HG02870 (cell line): ENCODE data around the gene TP53I13.
"Not testable (repeated sequence)": the region's sequence is repeated elsewhere in the genome, so short reads cannot be mapped to it uniquely, and the experiment has no call there.

Source experiments
- ATAC-seq: cut with Tn5 transposase; IDR thresholded peaks from one replicate; pipeline ENCODE4 v1.9.1; 2021; ENCODE audit warnings: mild to moderate bottlenecking, moderate library complexity; ENCODE audit not compliant: unreplicated experiment

Gene TP53I13, protein sequence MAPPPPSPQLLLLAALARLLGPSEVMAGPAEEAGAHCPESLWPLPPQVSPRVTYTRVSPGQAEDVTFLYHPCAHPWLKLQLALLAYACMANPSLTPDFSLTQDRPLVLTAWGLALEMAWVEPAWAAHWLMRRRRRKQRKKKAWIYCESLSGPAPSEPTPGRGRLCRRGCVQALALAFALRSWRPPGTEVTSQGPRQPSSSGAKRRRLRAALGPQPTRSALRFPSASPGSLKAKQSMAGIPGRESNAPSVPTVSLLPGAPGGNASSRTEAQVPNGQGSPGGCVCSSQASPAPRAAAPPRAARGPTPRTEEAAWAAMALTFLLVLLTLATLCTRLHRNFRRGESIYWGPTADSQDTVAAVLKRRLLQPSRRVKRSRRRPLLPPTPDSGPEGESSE

GRCh38 chr17:29568331-29569244, at the start of gene TP53I13:
Gene TP53I13, plus strand, starts transcription at chr17:29568701. Its CDS starts 58 bp downstream, at chr17:29568759.
- peak; percentile 41 for ATAC-seq

- no peak for ATAC-seq
These were observed 43.8 kb upstream of the TP53I13 start for GRCh38 chr17:29524692-29525091.

DNA sequence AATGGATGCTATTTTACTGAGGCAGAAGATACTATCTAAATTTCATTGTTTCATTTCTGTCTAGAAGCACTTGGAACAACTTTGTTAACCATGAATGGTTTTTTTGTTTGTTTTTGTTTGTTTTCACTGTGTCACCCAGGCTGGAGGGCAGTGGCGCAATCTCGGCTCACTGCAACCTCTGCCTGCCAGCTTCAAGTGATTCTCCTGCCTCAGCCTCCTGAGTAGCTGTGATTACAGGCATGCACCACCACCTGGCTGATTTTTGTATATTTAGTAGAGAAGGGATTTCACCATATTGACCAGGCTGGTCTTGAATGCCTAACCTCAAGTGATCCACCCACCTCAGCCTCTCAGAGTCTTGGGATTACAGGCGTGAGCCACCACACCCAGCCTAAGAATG, 42.2 kb upstream of the TP53I13 start:
- ATAC-seq, result no peak

- ATAC-seq, result no peak
These were observed 34.5 kb upstream of the TP53I13 start for GRCh38 chr17:29533976-29534375.

GRCh38 chr17:29544066-29544465, 24.4 kb upstream of the TP53I13 start:
- ATAC-seq, result no peak

DNA sequence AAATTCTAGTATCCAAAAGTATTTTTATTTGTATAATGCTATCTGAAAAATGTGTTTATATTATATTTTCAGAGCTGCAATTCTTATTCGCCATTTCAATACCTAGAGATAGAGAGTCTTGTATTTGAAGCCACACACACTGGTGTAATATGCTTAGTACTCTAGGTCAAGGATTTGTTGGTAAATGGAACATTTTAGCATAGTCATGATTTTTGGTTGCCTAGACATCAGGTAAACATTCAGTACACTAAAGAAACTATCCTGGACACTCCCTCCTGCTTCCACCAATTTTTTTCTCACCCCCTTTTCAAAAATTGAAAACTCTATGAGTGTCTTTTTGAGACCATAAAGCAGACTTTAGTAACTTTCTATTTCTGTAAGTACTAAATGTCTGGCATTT, 22.4 kb upstream of the TP53I13 start:
- ATAC-seq, result no peak

GRCh38 chr17:29546830-29547229, 21.7 kb upstream of the TP53I13 start:
- no peak for ATAC-seq

DNA sequence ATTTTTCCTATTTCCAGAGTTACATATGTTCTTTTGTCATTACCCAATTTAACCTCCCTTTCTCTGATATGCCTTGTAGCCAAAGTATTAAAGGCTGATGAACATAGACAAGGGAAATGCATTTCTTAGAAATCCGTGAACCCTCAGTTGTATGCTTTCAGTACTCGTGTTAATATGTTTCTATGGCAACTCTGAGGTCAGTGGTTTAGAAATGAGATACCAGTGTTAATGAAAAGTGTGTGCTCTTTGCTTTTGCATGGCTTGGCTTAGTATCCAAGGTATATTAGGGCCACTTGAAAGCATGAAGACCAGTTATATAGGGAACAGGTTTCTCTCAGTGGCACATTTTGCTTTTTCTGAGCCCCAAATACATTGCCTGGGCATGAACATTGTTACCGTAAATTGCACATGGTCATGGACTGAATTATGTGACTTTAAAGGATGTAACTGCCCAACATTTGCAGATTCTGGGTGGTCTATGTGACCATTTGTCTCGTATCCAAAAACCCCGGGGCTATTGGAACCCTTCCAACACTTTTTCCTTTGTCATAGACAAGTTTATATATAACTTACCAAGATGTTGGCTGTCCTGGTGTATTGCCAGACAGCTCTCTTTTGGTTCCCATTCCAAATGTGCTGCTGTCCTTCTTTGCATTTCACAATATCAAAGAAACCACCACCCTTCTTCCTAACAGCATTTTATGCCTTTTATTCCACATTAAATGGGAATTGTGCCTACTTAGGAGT, 19.2 kb upstream of the TP53I13 start:
- no peak for ATAC-seq

GRCh38 chr17:29555840-29556239, 12.7 kb upstream of the TP53I13 start:
- ATAC-seq, result no peak

DNA sequence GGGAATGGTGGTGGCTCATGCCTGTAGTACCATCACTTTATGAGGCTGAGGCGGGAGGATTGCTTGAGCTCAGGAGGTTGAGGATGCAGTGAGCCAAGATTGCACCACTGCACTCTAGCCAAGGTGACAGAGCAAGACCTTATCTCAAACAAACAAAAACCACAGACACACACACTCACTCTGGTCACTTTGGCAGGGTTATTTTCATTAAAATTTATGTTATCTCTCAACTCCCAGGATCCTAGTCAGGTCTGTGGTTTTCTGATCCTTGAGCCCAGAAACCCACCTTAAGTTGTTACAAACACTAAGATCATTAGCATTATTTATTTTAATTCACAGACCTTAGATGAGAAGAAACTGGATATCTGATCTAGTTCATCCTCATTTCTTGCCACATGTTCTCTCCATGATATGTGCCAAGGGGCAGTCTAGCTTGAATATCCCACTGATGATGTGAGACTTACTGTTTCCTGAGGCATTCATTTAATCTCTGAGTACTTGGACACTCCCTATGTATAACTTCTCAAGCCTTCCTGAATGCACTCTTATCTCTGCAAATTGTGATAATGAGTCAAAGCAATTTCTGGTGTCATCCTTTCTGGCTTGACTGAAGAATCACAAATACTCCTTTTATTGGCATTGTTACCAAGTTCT, 11.3 kb upstream of the TP53I13 start:
- no peak for ATAC-seq

- ATAC-seq, result no peak
These were observed 10.8 kb upstream of the TP53I13 start for GRCh38 chr17:29557739-29558116.

DNA sequence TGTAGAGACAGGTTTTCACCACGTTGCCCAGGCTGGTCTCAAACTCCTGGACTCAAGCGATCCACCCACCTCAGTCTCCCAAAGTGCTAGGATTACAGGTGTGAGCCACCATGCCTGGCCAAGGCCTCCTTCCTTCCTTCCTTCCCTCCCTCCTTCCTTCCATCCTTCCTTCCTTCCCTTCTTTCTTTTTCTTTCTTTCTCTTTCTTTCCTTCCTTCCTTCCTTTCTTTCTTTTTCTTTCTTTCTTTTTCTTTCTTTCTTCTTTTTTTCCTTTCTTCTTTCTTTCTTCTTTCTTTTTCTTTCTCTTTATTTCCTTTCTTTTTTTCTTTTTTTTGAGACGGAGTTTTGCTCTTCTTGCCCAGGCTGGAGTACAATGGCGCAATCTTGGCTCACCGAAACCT, 10.4 kb upstream of the TP53I13 start:
- not testable (repeated sequence) for ATAC-seq

DNA sequence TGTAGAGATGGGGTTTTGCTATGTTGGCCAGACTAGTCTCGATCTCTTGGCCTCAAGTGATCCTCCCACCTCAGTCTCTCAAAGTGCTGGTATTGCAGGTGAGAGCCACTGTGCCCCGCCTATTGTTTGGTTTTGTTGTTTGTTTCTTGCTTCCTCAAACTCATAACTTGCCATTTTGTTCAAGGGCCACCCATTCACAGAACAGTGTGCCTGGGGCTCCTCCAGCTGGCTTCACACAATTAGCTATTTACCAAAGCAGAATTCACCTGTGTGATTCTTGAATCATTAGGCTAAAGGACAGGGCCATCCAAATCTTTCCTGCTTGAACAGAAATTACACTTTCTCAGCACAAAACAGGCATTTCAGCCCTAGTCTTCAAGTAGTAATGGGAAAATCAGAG, 8.9 kb upstream of the TP53I13 start:
- no peak for ATAC-seq

GRCh38 chr17:29560316-29560715, 8.2 kb upstream of the TP53I13 start:
- no peak for ATAC-seq

GRCh38 chr17:29561554-29562517, 6.7 kb upstream of the TP53I13 start:
- no peak for ATAC-seq

- ATAC-seq, result no peak
These were observed 5.9 kb upstream of the TP53I13 start for GRCh38 chr17:29562615-29563014.

DNA sequence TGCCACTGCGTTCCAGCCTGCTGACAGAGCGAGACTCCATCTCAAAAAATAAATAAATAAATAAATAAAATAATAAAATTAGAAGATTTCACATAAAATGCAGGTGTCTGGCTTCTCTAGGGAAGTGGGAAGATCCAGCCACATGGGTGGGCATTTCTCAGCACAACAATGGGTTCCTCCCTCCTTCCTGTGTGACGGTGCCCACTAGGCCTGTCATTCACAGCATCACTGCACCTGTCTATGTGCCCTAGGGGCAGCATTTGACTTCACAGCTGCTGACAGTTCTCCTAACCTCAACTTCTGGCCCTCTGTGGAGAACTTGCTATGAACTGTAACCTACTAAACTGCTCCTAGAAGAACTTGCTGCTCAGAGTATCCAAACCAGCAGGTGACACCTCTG, 4.7 kb upstream of the TP53I13 start:
- no peak for ATAC-seq

- ATAC-seq, result no peak
These were observed 2.6 kb upstream of the TP53I13 start for GRCh38 chr17:29565643-29566472.
